ENCODE results near the gene CD7. TPM values are rescaled to one million over a fixed set of nuclear protein-coding genes. Genes with fewer than 3 reads are reported as not detected.

Gene CD7
- total and polyA plus RNA-seq, 9 of the 15 experiments (the other 6 are each of a cell fraction or from before 2014, with no cell fraction given) = 0.21 to 0.35 TPM; not detected in 7

GRCh38 chr17:82332669-82333278 is 15.4 kb upstream of the CD7 start (continued):
- TF ChIP-seq MAX (CRISPR knock-in tag; IDR thresholded peaks at IDR 0.05) = peak; percentile 58; the same call in 1 of the 2 replicates
- TF ChIP-seq NKRF (IDR thresholded peaks at IDR 0.05; ENCODE audit: borderline replicate concordance) = no peak
- no peak for TF ChIP-seq IRF1 (CRISPR knock-in tag; IDR thresholded peaks at IDR 0.05; ENCODE audit: borderline replicate concordance)
- no peak for TF ChIP-seq ZNF23 (CRISPR knock-in tag; IDR thresholded peaks at IDR 0.05)
- no peak for TF ChIP-seq RBM22 (IDR thresholded peaks at IDR 0.05; ENCODE audit: low read depth, low read length, poor library complexity, severe bottlenecking)
- TF ChIP-seq BCL6 (CRISPR knock-in tag; IDR thresholded peaks at IDR 0.05) = no peak
- 0 out of 2 replicates have a peak, but pooled peaks have one; percentile 37 for TF ChIP-seq NFRKB (IDR thresholded peaks at IDR 0.05; ENCODE audit: low read depth)
- TF ChIP-seq CTCF (IDR thresholded peaks at IDR 0.05 in 2 of 3, conservative IDR thresholded peaks at IDR 0.05 in 1 of 3; ENCODE audit: insufficient read depth in 2 of 3, low read depth in 1 of 3, low read length in 3 of 3) = no peak
- no peak for TF ChIP-seq RBM34 (IDR thresholded peaks at IDR 0.05; ENCODE audit: borderline replicate concordance, insufficient read depth, low read length)
- TF ChIP-seq MYBL2 (IDR thresholded peaks at IDR 0.05; ENCODE audit: low read depth) = no peak
- no peak for TF ChIP-seq MYBL2 (CRISPR knock-in tag; IDR thresholded peaks at IDR 0.05; ENCODE audit: borderline replicate concordance)
- TF ChIP-seq SAFB2 (IDR thresholded peaks at IDR 0.05; ENCODE audit: borderline replicate concordance, low read depth, low read length, severe bottlenecking) = no peak
- TF ChIP-seq KDM1A (IDR thresholded peaks at IDR 0.05) = peak in 1 of 2 experiments; percentile 86; a peak in 2 of 4 replicates
- no peak for TF ChIP-seq FOXM1 (IDR thresholded peaks at IDR 0.05; ENCODE audit: low read depth)
- TF ChIP-seq FOXM1 (CRISPR knock-in tag; IDR thresholded peaks at IDR 0.05; ENCODE audit: low read depth) = peak; percentile 89; the same call in 1 of the 2 replicates
- TF ChIP-seq, protein P1, sequence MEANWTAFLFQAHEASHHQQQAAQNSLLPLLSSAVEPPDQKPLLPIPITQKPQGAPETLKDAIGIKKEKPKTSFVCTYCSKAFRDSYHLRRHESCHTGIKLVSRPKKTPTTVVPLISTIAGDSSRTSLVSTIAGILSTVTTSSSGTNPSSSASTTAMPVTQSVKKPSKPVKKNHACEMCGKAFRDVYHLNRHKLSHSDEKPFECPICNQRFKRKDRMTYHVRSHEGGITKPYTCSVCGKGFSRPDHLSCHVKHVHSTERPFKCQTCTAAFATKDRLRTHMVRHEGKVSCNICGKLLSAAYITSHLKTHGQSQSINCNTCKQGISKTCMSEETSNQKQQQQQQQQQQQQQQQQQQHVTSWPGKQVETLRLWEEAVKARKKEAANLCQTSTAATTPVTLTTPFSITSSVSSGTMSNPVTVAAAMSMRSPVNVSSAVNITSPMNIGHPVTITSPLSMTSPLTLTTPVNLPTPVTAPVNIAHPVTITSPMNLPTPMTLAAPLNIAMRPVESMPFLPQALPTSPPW (CRISPR knock-in tag; IDR thresholded peaks at IDR 0.05) = 0 out of 2 replicates have a peak, but pooled peaks have one; percentile 6
- TF ChIP-seq ZNF217 (CRISPR knock-in tag; IDR thresholded peaks at IDR 0.05) = no peak
- no peak for TF ChIP-seq ZFP30 (CRISPR knock-in tag; IDR thresholded peaks at IDR 0.05; ENCODE audit: borderline replicate concordance)
- no peak for TF ChIP-seq TAL1 (IDR thresholded peaks at IDR 0.05)
- no peak for TF ChIP-seq NR2C2 (CRISPR knock-in tag; IDR thresholded peaks at IDR 0.05)
- TF ChIP-seq NR2C2 (tag; IDR thresholded peaks at IDR 0.05) = no peak
- no peak for TF ChIP-seq SRSF1 (IDR thresholded peaks at IDR 0.05; ENCODE audit: low read depth, low read length)
- no peak for TF ChIP-seq HLTF (IDR thresholded peaks at IDR 0.05)
- no peak for TF ChIP-seq ATF7 (IDR thresholded peaks at IDR 0.05)

All from K562 (cell line).